HepG2 (cell line): ENCODE results near the gene PRMT7. TPM values are rescaled to one million over a fixed set of nuclear protein-coding genes. Genes with fewer than 3 reads are reported as not detected.

ENCODE experiments used
- BCL3 ChIP-seq: sonication (generic); formaldehyde crosslinking; IDR thresholded peaks from 2 replicates; pipeline ENCODE4 v1.5.1; 2020; ENCODE audit warnings: mild to moderate bottlenecking, missing genetic modification reagents, moderate library complexity
- CREBL2 ChIP-seq: sonication (generic); formaldehyde crosslinking; IDR thresholded peaks from 2 replicates; pipeline ENCODE4 v1.8.1; 2023; ENCODE audit warnings: missing genetic modification reagents, mild to moderate bottlenecking, borderline replicate concordance
- HCFC1 ChIP-seq: fragments of 150-350 bp; IDR thresholded peaks from 2 replicates; pipeline ENCODE4 v1.6.1; 2014; ENCODE audit warnings: low read depth, low read length
- HNRNPL ChIP-seq: fragments of 200-400 bp; formaldehyde crosslinking; IDR thresholded peaks from 2 replicates; pipeline ENCODE4 v1.6.1; 2017; ENCODE audit warnings: mild to moderate bottlenecking, low read depth, low read length
- HOXA7 ChIP-seq: sonication (generic); formaldehyde crosslinking; IDR thresholded peaks from 2 replicates; pipeline ENCODE4 v1.8.1; 2022; ENCODE audit warnings: mild to moderate bottlenecking, missing genetic modification reagents, moderate library complexity
- KAT7 ChIP-seq: IDR thresholded peaks from 2 replicates; pipeline ENCODE4 v1.6.1; 2018; ENCODE audit warnings: borderline replicate concordance, missing compliant biosample characterization
- MAFF ChIP-seq: IDR thresholded peaks from 2 replicates; pipeline ENCODE4 v1.6.1; 2011; ENCODE audit warnings: low read depth, low read length, improper control_type of control experiment
- MLLT10 ChIP-seq: sonication (generic); formaldehyde crosslinking; IDR thresholded peaks from 2 replicates; pipeline ENCODE4 v1.4.0; 2020; ENCODE audit warnings: missing genetic modification reagents
- MTF2 ChIP-seq: sonication (generic); formaldehyde crosslinking; IDR thresholded peaks from 2 replicates; pipeline ENCODE4 v1.5.0; 2020; ENCODE audit warnings: missing genetic modification reagents, borderline replicate concordance
- MZF1 ChIP-seq: sonication (generic); formaldehyde crosslinking; IDR thresholded peaks from 2 replicates; pipeline ENCODE4 v1.8.1; 2023; ENCODE audit warnings: mild to moderate bottlenecking, missing genetic modification reagents, borderline replicate concordance
- NAIF1 ChIP-seq: sonication (generic); formaldehyde crosslinking; IDR thresholded peaks from 2 replicates; pipeline ENCODE4 v1.5.0; 2020; ENCODE audit warnings: mild to moderate bottlenecking, missing genetic modification reagents, borderline replicate concordance
- NFIB ChIP-seq: sonication (generic); formaldehyde crosslinking; IDR thresholded peaks from 2 replicates; pipeline ENCODE4 v1.9.0; 2021; ENCODE audit warnings: missing genetic modification reagents, mild to moderate bottlenecking, borderline replicate concordance
- NONO ChIP-seq, 2 experiments: fragments of 450-650 bp in 1 of 2; sonication (generic) in 1 of 2; formaldehyde crosslinking in 1 of 2; IDR thresholded peaks in 1 of 2; conservative IDR thresholded peaks in 1 of 2; 2 replicates each; pipeline versions ENCODE4 v1.6.1 to v1.8.0; 2017 to 2022; ENCODE audit warnings: mild to moderate bottlenecking in 1 of 2, missing genetic modification reagents in 1 of 2, moderate library complexity in 1 of 2
- PAF1 ChIP-seq: IDR thresholded peaks from 2 replicates; pipeline ENCODE4 v1.6.1; 2016; ENCODE audit warnings: missing genetic modification reagents, missing compliant biosample characterization
- PAWR ChIP-seq: sonication (generic); formaldehyde crosslinking; IDR thresholded peaks from 2 replicates; pipeline ENCODE4 v1.4.0; 2020; ENCODE audit warnings: missing genetic modification reagents, mild to moderate bottlenecking, borderline replicate concordance
- SETDB1 ChIP-seq: sonication (generic); formaldehyde crosslinking; IDR thresholded peaks from 2 replicates; pipeline ENCODE4 v1.5.1; 2020; ENCODE audit warnings: missing genetic modification reagents, mild to moderate bottlenecking, borderline replicate concordance
- SOX6 ChIP-seq, 2 experiments: fragments of 450-650 bp in 1 of 2; sonication (generic) in 1 of 2; formaldehyde crosslinking in 1 of 2; IDR thresholded peaks; 2 replicates each; pipeline versions ENCODE4 v1.4.0 to v1.6.1; 2017 to 2020; ENCODE audit warnings: antibody characterized with exemption in 1 of 2, mild to moderate bottlenecking in 1 of 2, missing genetic modification reagents in 1 of 2
- SRY ChIP-seq: sonication (generic); formaldehyde crosslinking; IDR thresholded peaks from 2 replicates; pipeline ENCODE4 v1.8.0; 2022; ENCODE audit warnings: mild to moderate bottlenecking, missing genetic modification reagents
- ZMAT3 ChIP-seq: sonication (generic); formaldehyde crosslinking; conservative IDR thresholded peaks from 2 replicates; pipeline ENCODE4 v1.7.0; 2021; ENCODE audit warnings: missing genetic modification reagents
- ZNF138 ChIP-seq: sonication (generic); formaldehyde crosslinking; IDR thresholded peaks from 2 replicates; pipeline ENCODE4 v1.5.0; 2020; ENCODE audit warnings: mild to moderate bottlenecking, low read depth, missing genetic modification reagents
- ZNF143 ChIP-seq: sonication (generic); formaldehyde crosslinking; IDR thresholded peaks from 2 replicates; pipeline ENCODE4 v1.4.0; 2020; ENCODE audit warnings: missing genetic modification reagents
- ZNF281 ChIP-seq: sonication (generic); formaldehyde crosslinking; IDR thresholded peaks from 2 replicates; pipeline ENCODE4 v1.4.0; 2020; ENCODE audit warnings: missing genetic modification reagents, borderline replicate concordance
- ZNF557 ChIP-seq: sonication (generic); formaldehyde crosslinking; IDR thresholded peaks from 2 replicates; pipeline ENCODE4 v1.4.0; 2020; ENCODE audit warnings: missing genetic modification reagents
- ZNF598 ChIP-seq: sonication (generic); formaldehyde crosslinking; IDR thresholded peaks from 2 replicates; pipeline ENCODE4 v1.5.1; 2020; ENCODE audit warnings: mild to moderate bottlenecking, missing genetic modification reagents, borderline replicate concordance
- ZNF746 ChIP-seq: sonication (generic); formaldehyde crosslinking; IDR thresholded peaks from 2 replicates; pipeline ENCODE4 v1.8.0; 2022; ENCODE audit warnings: mild to moderate bottlenecking, missing genetic modification reagents
- ZNF782 ChIP-seq: sonication (generic); formaldehyde crosslinking; IDR thresholded peaks from 2 replicates; pipeline ENCODE4 v1.4.0; 2020; ENCODE audit warnings: missing genetic modification reagents, mild to moderate bottlenecking, borderline replicate concordance
- ZNF878 ChIP-seq: sonication (generic); formaldehyde crosslinking; IDR thresholded peaks from 2 replicates; pipeline ENCODE4 v1.8.1; 2023; ENCODE audit warnings: mild to moderate bottlenecking, missing genetic modification reagents, moderate library complexity
- polyA plus RNA-seq, 8 experiments: library from polyadenylated mRNA; depleted of rRNA in 3 of 8; stranded (reverse) in 7 of 8; unstranded in 1 of 8; fragments of >200 nt; fragmentation: Illumina TruSeq in 4 of 8; extraction: Trizol in 4 of 8; gene quantifications; 2 replicates each; pipeline versions ENCODE4 v1.2.1 to v1.2.3, GENCODE V29; 2011 to 2016; ENCODE audit warnings: low read depth in 4 of 8, missing spikeins in 1 of 8, mixed read lengths in 1 of 8; ENCODE audit not compliant: insufficient read depth in 1 of 8
- total RNA-seq, 5 experiments: library from RNA; depleted of rRNA; stranded (reverse); fragments of >200 nt; fragmentation: Illumina TruSeq; extraction: Trizol; gene quantifications; 2 replicates each; pipeline ENCODE4 v1.2.3, GENCODE V29; 2016; ENCODE audit warnings: low read depth in 1 of 5

Gene PRMT7
- total and polyA plus RNA-seq, 2 of the 13 experiments (the other 11 are each of a cell fraction or from before 2014, with no cell fraction given) = 47.5 to 55.0 TPM

- no peak for TF ChIP-seq SRY (CRISPR knock-in tag)
- TF ChIP-seq ZNF598 = no peak
- TF ChIP-seq PAWR (CRISPR knock-in tag) = no peak
- 0 out of 2 replicates have a peak, but pooled peaks have one; percentile 51 for TF ChIP-seq NAIF1 (CRISPR knock-in tag)
- no peak for TF ChIP-seq BCL3 (CRISPR knock-in tag)
- 0 out of 2 replicates have a peak, but pooled peaks have one; percentile 70 for TF ChIP-seq ZNF746 (CRISPR knock-in tag)
- TF ChIP-seq MAFF = peak; percentile 95
- no peak for TF ChIP-seq HOXA7 (CRISPR knock-in tag)
- TF ChIP-seq PAF1 (CRISPR knock-in tag) = no peak
- TF ChIP-seq ZNF782 (CRISPR knock-in tag) = peak; percentile 44; the same call in 1 of the 2 replicates
- no peak for TF ChIP-seq ZNF878 (CRISPR knock-in tag)
- no peak for TF ChIP-seq CREBL2 (CRISPR knock-in tag)
- no peak for TF ChIP-seq HNRNPL
- no peak for TF ChIP-seq MTF2 (CRISPR knock-in tag)
- no peak; the same call in 1 of the 2 replicates for TF ChIP-seq ZMAT3 (CRISPR knock-in tag)
- TF ChIP-seq SOX6 (IDR thresholded peaks at IDR 0.05) = no peak
- peak; percentile 95 for TF ChIP-seq SOX6 (CRISPR knock-in tag; IDR thresholded peaks at IDR 0.05)
- 0 out of 2 replicates have a peak, but pooled peaks have one; percentile 54 for TF ChIP-seq ZNF138 (CRISPR knock-in tag)
- no peak for TF ChIP-seq SETDB1 (CRISPR knock-in tag)
- TF ChIP-seq ZNF557 = no peak
- no peak for TF ChIP-seq KAT7 (CRISPR knock-in tag)
- peak; percentile 65; the same call in 1 of the 2 replicates for TF ChIP-seq ZNF281 (CRISPR knock-in tag)
- TF ChIP-seq HCFC1 = no peak
- no peak for TF ChIP-seq NONO (IDR thresholded peaks at IDR 0.05)
- peak; percentile 90 for TF ChIP-seq NONO (CRISPR knock-in tag; conservative IDR thresholded peaks at IDR 0.05)
- no peak for TF ChIP-seq ZNF143 (CRISPR knock-in tag)
- TF ChIP-seq NFIB (CRISPR knock-in tag) = no peak
- TF ChIP-seq MLLT10 (CRISPR knock-in tag) = no peak
- TF ChIP-seq MZF1 (CRISPR knock-in tag) = no peak
Observed at GRCh38 chr16:68281368-68282063, 29.3 kb upstream of the PRMT7 start (continued).
